ENCODE results near the gene FASN.

Gene FASN

DNA sequence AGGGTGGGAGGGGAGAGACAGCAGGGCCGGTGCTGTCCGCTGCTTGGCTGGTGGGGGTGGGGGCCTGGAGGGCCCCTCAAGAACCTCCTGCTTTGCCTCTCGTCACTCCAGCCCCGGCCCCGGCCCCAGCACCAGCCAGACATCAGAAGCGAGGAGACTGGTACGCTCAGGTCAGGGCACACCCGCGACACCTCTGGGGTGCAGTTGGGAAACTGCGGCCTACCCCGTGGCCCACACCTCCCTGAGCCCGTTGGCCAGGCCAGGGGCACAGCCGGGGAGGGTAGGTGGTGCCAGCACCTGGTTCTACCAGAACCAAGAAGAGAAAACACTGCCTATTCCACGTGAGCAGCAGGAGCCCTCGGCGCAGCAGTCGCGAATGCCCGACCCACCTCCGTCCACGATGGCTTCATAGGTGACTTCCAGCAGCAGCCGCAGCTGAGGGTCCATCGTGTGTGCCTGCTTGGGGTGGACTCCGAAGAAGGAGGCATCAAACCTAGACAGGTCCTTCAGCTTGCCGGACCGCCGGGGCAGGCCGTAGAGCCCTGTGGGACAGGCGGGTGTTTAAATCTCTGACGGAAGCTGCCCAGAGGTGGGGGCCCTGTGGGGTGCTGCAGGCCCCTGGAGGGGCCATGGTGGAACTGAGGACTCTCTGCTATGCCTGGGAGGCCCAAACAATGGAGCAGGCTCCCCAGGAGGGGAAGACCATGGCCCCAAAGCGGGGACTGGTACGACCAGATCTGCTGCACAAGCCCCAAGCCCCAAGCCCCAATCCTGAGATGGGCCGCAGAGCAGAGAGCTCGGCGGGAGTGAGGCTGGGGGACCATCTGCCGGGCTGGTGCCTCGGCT lies 2.9 kb downstream of the FASN start:
- no peak overlapping the region for H3K9ac ChIP-seq
- H2AFZ ChIP-seq (ENCODE audit: low read depth) = no peak overlapping the region
- H3K36me3 ChIP-seq (ENCODE audit: insufficient read depth) = peaks cover 24% of the 10 kb centered on the region; the same call in 1 of the 2 replicates
- no peak overlapping the region for H3K4me3 ChIP-seq (IDR thresholded peaks at IDR 0.05; ENCODE audit: insufficient read depth, low read depth, low read length)
- H3K27ac ChIP-seq = no peak overlapping the region; the same call in 1 of the 2 replicates
- TF ChIP-seq CTCF (conservative IDR thresholded peaks at IDR 0.05; ENCODE audit: low read depth, low read length) = no peak
- H3K4me1 ChIP-seq (ENCODE audit: low read depth, poor library complexity, severe bottlenecking) = peaks cover 27% of the 10 kb centered on the region
- no peaks in the 10 kb centered on the region for H3K27me3 ChIP-seq (ENCODE audit: insufficient read depth, low read depth)
- H3K79me2 ChIP-seq (ENCODE audit: insufficient read depth, low read depth) = peaks cover 41% of the 10 kb centered on the region
- H3K4me2 ChIP-seq = no peak overlapping the region
- peaks cover 13% of the 10 kb centered on the region; the same call in 1 of the 2 replicates for H4K20me1 ChIP-seq (ENCODE audit: insufficient read depth)

DNA sequence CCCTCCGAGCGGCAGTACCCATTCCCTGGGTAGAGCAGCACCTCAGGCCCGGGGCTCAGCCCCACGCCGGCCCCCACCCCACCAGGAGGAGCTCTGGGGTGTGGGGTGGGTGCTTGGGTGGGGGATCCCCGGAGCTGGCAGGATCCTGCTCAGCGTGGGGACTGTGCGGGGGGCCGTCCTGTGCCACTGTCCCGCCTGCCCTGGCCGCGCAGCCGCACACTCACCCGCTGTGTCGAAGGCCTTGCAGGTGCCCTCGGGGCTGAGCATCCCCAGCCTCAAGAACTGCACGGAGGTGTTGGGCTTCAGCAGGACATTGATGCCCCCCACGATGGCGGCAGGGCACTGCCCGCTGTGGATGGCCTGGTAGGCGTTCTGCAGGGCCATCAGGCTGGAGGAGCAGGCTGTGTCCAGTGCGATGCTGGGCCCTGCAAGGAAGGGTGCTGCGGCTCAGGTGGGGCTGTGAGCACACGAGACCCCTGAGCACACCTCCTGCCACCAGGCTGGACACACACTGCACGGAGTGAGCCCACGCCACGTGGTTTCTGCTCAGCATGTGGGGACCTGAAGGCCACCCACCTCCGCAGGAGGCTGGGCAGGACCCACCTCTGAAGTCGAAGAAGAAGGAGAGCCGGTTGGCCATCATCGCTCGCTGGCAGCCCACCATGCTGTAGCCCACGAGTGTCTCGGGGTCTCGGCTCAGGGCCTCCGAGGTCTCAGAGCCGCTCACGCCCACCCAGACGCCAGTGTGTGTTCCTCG lies 4.9 kb downstream of the FASN start:
- Histone ChIP-seq H3K27ac (no peak overlapping the region), H3K4me1 (ENCODE audit: low read depth, poor library complexity, severe bottlenecking) (peaks cover 17% of the 10 kb centered on the region), H3K4me2 (no peak overlapping the region), H3K9ac (no peak overlapping the region), H4K20me1 (ENCODE audit: insufficient read depth) (peaks cover 13% of the 10 kb centered on the region; the same call in 1 of the 2 replicates), H2AFZ (ENCODE audit: low read depth) (no peak overlapping the region), H3K27me3 (ENCODE audit: insufficient read depth, low read depth) (no peaks in the 10 kb centered on the region), H3K79me2 (ENCODE audit: insufficient read depth, low read depth) (peaks cover 34% of the 10 kb centered on the region), H3K36me3 (ENCODE audit: insufficient read depth) (peaks cover 24% of the 10 kb centered on the region; the same call in 1 of the 2 replicates), H3K4me3 (IDR thresholded peaks at IDR 0.05; ENCODE audit: insufficient read depth, low read depth, low read length) (no peak overlapping the region)
- no peak for TF ChIP-seq CTCF (conservative IDR thresholded peaks at IDR 0.05; ENCODE audit: low read depth, low read length)

DNA sequence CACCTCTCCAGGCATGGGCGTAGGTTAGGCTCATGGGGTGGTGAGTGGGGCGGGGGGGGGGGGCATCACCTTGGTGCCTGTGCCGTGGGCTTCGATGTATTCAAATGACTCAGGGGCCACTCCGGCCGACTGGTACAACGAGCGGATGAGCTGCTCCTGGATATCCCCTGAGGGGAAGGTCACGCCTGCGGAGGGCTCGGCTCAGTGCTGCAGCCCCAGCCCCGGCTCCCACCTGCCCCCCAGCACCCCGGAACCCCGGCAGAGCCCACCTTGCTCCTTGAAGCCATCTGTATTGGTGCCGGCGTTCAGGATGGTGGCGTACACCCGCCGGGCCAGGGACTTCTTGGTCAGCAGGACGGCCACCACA lies 5.4 kb downstream of the FASN start:
- H2AFZ ChIP-seq (ENCODE audit: low read depth) = no peak overlapping the region
- TF ChIP-seq CTCF (conservative IDR thresholded peaks at IDR 0.05; ENCODE audit: low read depth, low read length) = no peak
- H3K4me3 ChIP-seq (IDR thresholded peaks at IDR 0.05; ENCODE audit: insufficient read depth, low read depth, low read length) = no peak overlapping the region
- H3K9ac ChIP-seq = no peak overlapping the region
- peaks cover 17% of the 10 kb centered on the region for H3K4me1 ChIP-seq (ENCODE audit: low read depth, poor library complexity, severe bottlenecking)
- peaks cover 30% of the 10 kb centered on the region for H3K79me2 ChIP-seq (ENCODE audit: insufficient read depth, low read depth)
- H3K36me3 ChIP-seq (ENCODE audit: insufficient read depth) = peaks cover 24% of the 10 kb centered on the region; the same call in 1 of the 2 replicates
- H3K27ac ChIP-seq = no peak overlapping the region
- no peak overlapping the region for H3K4me2 ChIP-seq
- no peaks in the 10 kb centered on the region for H3K27me3 ChIP-seq (ENCODE audit: insufficient read depth, low read depth)
- peaks cover 13% of the 10 kb centered on the region; the same call in 1 of the 2 replicates for H4K20me1 ChIP-seq (ENCODE audit: insufficient read depth)

DNA sequence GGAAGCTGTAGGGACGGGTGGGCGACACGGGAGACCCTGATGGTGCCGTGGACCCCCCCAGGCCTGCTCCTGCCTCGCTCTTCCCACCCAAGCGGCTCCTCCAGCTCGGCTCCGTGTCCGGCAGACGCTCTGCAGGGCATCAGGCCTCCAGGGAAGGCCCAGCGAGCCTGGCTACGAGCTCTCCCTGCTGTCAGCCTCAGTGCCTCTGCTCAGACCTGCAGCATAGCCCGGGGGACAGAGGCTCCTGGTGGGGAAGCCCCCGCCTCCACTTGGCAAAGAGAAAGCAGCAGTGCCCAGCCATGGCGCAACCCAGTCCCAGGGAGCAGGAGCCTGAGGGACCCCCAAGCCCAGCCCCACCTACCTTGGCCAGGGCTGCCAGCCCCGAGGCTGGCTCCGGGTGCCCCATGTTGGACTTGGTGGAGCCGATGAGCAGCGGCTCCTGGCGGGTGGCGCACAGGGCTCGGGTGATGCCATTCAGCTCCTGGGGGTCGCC lies 5.9 kb downstream of the FASN start:
- no peak overlapping the region for H3K27ac ChIP-seq
- H3K79me2 ChIP-seq (ENCODE audit: insufficient read depth, low read depth) = peaks cover 25% of the 10 kb centered on the region
- peaks cover 13% of the 10 kb centered on the region; the same call in 1 of the 2 replicates for H4K20me1 ChIP-seq (ENCODE audit: insufficient read depth)
- no peak overlapping the region for H2AFZ ChIP-seq (ENCODE audit: low read depth)
- peaks cover 24% of the 10 kb centered on the region; the same call in 1 of the 2 replicates for H3K36me3 ChIP-seq (ENCODE audit: insufficient read depth)
- no peak for TF ChIP-seq CTCF (conservative IDR thresholded peaks at IDR 0.05; ENCODE audit: low read depth, low read length)
- H3K4me3 ChIP-seq (IDR thresholded peaks at IDR 0.05; ENCODE audit: insufficient read depth, low read depth, low read length) = no peak overlapping the region
- no peaks in the 10 kb centered on the region for H3K27me3 ChIP-seq (ENCODE audit: insufficient read depth, low read depth)
- peaks cover 17% of the 10 kb centered on the region for H3K4me1 ChIP-seq (ENCODE audit: low read depth, poor library complexity, severe bottlenecking)
- H3K4me2 ChIP-seq = no peak overlapping the region
- no peak overlapping the region for H3K9ac ChIP-seq

All from KMS-11 (cell line).